Measurements from ENCODE around the gene TMEM187. TPM values are rescaled to one million over a fixed set of nuclear protein-coding genes. Genes with fewer than 3 reads are reported as not detected.

TMEM187 gene
- total and polyA plus RNA-seq, 10 of the 15 experiments (the other 5 are each of a cell fraction or from before 2014, with no cell fraction given), result 0.45 to 8.5 (median 4.1) TPM

DNA sequence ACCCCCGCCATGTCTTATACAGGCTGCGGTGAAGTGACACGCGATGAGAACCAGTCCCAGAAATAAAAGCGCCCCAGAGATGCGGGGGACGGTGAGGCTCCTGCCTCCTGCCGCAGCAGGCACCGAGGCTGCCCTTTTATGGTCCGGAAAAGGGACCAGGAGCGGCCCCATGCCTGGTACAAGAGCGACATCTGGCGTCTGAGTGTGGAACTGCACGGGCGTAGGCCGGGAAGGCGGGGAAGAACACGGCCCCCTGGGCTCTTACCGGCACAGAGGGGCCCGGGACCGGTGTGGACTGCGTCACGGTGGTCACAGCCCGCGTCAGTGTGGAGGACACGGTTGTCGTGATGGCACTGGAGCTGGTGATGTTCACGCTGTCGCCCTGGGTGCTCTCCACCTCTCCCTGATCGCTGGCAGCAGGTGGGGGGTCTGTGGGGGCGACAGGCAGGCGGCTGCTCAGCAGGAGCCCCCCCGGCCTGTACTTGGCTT is 19.2 kb upstream of the TMEM187 start (continued):
- TF ChIP-seq IKZF1 (conservative IDR thresholded peaks at IDR 0.05) (0 out of 2 replicates have a peak, but pooled peaks have one; percentile 12), YY1 (IDR thresholded peaks at IDR 0.05; ENCODE audit: low read depth, low read length) (peak; percentile 69; the same call in 1 of the 2 replicates), RAD21 (IDR thresholded peaks at IDR 0.05; ENCODE audit: insufficient read depth, low read depth, low read length) (peak; percentile 87), CHD4 (IDR thresholded peaks at IDR 0.05) (no peak)
- TF ChIP-seq, protein P1, sequence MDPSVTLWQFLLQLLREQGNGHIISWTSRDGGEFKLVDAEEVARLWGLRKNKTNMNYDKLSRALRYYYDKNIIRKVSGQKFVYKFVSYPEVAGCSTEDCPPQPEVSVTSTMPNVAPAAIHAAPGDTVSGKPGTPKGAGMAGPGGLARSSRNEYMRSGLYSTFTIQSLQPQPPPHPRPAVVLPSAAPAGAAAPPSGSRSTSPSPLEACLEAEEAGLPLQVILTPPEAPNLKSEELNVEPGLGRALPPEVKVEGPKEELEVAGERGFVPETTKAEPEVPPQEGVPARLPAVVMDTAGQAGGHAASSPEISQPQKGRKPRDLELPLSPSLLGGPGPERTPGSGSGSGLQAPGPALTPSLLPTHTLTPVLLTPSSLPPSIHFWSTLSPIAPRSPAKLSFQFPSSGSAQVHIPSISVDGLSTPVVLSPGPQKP (IDR thresholded peaks at IDR 0.05; ENCODE audit: low read depth, low read length), result peak; percentile 65; the same call in 1 of the 2 replicates

DNA sequence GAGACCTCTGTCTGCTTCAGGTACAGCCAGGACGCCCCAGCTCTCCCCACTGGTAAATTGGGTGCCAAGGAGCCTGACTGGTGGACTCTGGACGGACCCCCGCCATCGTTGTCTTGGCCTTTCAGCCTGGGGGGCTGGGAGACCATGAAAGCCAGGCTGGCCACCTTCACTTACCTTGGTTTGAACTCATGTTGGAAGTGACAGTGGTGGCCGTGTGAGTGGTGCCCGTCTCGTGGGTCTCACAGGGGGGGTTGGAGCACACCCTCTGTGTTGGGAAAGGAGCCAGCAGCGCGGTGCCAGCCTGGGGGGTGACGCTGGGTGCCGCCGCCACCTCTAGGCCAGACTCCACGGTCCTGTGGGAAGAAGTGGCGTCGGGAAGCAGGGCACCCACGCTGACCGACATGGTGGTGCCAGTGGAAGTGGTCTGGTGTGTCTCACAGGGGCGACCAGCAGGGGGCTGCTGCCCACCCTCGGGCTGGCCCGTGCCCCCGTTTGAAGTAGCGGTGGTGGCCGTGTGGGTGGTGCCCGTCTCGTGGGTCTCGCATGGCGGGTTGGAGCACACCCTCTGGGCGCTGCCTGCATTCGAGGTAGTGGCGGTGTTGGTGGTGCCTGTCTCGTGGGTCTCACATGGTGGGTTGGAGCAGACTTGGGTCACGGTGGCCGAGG is 18.5 kb upstream of the TMEM187 start:
- Histone ChIP-seq H2AFZ (ENCODE audit: control insufficient read depth, low read depth, low read length) (no peak overlapping the region), H3K27me3 (replicated peaks in 1 of 2; ENCODE audit: control insufficient read depth in 2 of 2, insufficient read depth in 2 of 2, low read length in 1 of 2) (no peaks in the 10 kb centered on the region), H3K27ac (ENCODE audit: control insufficient read depth, insufficient read depth) (no peak overlapping the region), H3K4me2 (ENCODE audit: control insufficient read depth, insufficient read depth) (no peak overlapping the region), H3K4me3 (no peak overlapping the region), H3K9ac (ENCODE audit: control insufficient read depth, insufficient read depth, low read length) (no peak overlapping the region), H3K9me3 (replicated peaks; ENCODE audit: control insufficient read depth, insufficient read depth, low read length) (no peaks in the 10 kb centered on the region), H3K79me2 (ENCODE audit: control insufficient read depth, insufficient read depth, low read length) (no peaks in the 10 kb centered on the region; the same call in 1 of the 2 replicates), H3K4me1 (ENCODE audit: control insufficient read depth, insufficient read depth, low read length) (no peaks in the 10 kb centered on the region), H4K20me1 (ENCODE audit: control insufficient read depth, insufficient read depth) (no peaks in the 10 kb centered on the region), H3K36me3 (ENCODE audit: control insufficient read depth in 2 of 2, insufficient read depth in 2 of 2, low read length in 1 of 2) (peaks cover 11 to 73% of the 10 kb centered on the region in 2 experiments)
- in situ Hi-C loops (cut with MboI), result no loop called here
- intact Hi-C loops (cut with micrococcal nuclease; ENCODE audit: unreplicated experiment), result loop anchor here (1.0 to 5.0 kb wide), 2 partner anchors 190 to 397 kb away; partner anchors contain the start of gene PLXNB3
- peak; percentile 10 for ATAC-seq
- CTCF ChIA-PET, result interaction anchor here (0.8 to 1.8 kb wide), 2 partner anchors 13 to 31 kb away, joined by 4 to 5 read pairs; no protein-coding TSS in a partner anchor
- 86% methylated on average over 33 of the region's 33 CpGs for WGBS (ENCODE audit: insufficient coverage, insufficient replicate concordance, low lambda C conversion rate, missing lambda C conversion rate)
- no TSS peak for BruUV-seq (replicated peaks)
- RAD21 ChIA-PET (ENCODE audit: unreplicated experiment), result interaction anchor here (0.6 kb wide), 1 partner anchor 35 kb away, joined by 4 read pairs; no protein-coding TSS in a partner anchor
- POLR2A ChIA-PET, result no interaction called here
- SMC1A ChIA-PET (ENCODE audit: uncharacterized antibody, unreplicated experiment), result no interaction called here
- DNase-seq (ENCODE audit: low read depth, low spot score), result no peak
- no peak for FAIRE-seq
- TF ChIP-seq, protein P2, sequence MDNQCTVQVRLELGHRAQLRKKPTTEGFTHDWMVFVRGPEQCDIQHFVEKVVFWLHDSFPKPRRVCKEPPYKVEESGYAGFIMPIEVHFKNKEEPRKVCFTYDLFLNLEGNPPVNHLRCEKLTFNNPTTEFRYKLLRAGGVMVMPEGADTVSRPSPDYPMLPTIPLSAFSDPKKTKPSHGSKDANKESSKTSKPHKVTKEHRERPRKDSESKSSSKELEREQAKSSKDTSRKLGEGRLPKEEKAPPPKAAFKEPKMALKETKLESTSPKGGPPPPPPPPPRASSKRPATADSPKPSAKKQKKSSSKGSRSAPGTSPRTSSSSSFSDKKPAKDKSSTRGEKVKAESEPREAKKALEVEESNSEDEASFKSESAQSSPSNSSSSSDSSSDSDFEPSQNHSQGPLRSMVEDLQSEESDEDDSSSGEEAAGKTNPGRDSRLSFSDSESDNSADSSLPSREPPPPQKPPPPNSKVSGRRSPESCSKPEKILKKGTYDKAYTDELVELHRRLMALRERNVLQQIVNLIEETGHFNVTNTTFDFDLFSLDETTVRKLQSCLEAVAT (IDR thresholded peaks at IDR 0.05), result no peak
- TF ChIP-seq POLR2AphosphoS2 (IDR thresholded peaks at IDR 0.05; ENCODE audit: low read depth, low read length) (0 out of 2 replicates have a peak, but pooled peaks have one; percentile 19), NR2F1 (conservative IDR thresholded peaks at IDR 0.05) (no peak), KLF5 (IDR thresholded peaks at IDR 0.05; ENCODE audit: partially characterized antibody) (no peak), POLR2AphosphoS5 (IDR thresholded peaks at IDR 0.05; ENCODE audit: low read length) (peak; percentile 43; the same call in 1 of the 2 replicates)
- TF ChIP-seq, protein P3, sequence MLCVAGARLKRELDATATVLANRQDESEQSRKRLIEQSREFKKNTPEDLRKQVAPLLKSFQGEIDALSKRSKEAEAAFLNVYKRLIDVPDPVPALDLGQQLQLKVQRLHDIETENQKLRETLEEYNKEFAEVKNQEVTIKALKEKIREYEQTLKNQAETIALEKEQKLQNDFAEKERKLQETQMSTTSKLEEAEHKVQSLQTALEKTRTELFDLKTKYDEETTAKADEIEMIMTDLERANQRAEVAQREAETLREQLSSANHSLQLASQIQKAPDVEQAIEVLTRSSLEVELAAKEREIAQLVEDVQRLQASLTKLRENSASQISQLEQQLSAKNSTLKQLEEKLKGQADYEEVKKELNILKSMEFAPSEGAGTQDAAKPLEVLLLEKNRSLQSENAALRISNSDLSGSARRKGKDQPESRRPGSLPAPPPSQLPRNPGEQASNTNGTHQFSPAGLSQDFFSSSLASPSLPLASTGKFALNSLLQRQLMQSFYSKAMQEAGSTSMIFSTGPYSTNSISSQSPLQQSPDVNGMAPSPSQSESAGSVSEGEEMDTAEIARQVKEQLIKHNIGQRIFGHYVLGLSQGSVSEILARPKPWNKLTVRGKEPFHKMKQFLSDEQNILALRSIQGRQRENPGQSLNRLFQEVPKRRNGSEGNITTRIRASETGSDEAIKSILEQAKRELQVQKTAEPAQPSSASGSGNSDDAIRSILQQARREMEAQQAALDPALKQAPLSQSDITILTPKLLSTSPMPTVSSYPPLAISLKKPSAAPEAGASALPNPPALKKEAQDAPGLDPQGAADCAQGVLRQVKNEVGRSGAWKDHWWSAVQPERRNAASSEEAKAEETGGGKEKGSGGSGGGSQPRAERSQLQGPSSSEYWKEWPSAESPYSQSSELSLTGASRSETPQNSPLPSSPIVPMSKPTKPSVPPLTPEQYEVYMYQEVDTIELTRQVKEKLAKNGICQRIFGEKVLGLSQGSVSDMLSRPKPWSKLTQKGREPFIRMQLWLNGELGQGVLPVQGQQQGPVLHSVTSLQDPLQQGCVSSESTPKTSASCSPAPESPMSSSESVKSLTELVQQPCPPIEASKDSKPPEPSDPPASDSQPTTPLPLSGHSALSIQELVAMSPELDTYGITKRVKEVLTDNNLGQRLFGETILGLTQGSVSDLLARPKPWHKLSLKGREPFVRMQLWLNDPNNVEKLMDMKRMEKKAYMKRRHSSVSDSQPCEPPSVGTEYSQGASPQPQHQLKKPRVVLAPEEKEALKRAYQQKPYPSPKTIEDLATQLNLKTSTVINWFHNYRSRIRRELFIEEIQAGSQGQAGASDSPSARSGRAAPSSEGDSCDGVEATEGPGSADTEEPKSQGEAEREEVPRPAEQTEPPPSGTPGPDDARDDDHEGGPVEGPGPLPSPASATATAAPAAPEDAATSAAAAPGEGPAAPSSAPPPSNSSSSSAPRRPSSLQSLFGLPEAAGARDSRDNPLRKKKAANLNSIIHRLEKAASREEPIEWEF (IDR thresholded peaks at IDR 0.05; ENCODE audit: insufficient replicate concordance, low read depth, low read length), result no peak

All from GM12878 (cell line).